Measurements from ENCODE around the gene SLC26A11.
"Not testable (repeated sequence)": the region's sequence is repeated elsewhere in the genome, so short reads cannot be mapped to it uniquely, and the experiment has no call there.

The SLC26A11 gene

GRCh38 chr17:80227666-80228065, 7.4 kb downstream of the SLC26A11 start:
- DNase-seq = no peak
- intact Hi-C loops (cut with DNase I) = no loop called here

- DNase-seq = no peak
- intact Hi-C loops (cut with DNase I) = no loop called here
Observed at GRCh38 chr17:80228477-80228876, 8.2 kb downstream of the SLC26A11 start.

- DNase-seq = no peak
- intact Hi-C loops (cut with DNase I) = no loop called here
Observed at GRCh38 chr17:80229011-80229410, 8.8 kb downstream of the SLC26A11 start.

- intact Hi-C loops (cut with DNase I) = no loop called here
- no peak for DNase-seq
Observed at GRCh38 chr17:80232438-80232837, 12.2 kb downstream of the SLC26A11 start.

- no peak for DNase-seq
- intact Hi-C loops (cut with DNase I) = no loop called here
Observed at GRCh38 chr17:80233202-80233601, 13.0 kb downstream of the SLC26A11 start.

GRCh38 chr17:80236911-80237310, 16.7 kb downstream of the SLC26A11 start:
- no peak for DNase-seq
- intact Hi-C loops (cut with DNase I) = no loop called here

- DNase-seq = no peak
- intact Hi-C loops (cut with DNase I) = no loop called here
Observed at GRCh38 chr17:80237386-80237785, 17.2 kb downstream of the SLC26A11 start.

- DNase-seq = no peak
- intact Hi-C loops (cut with DNase I) = no loop called here
Observed at GRCh38 chr17:80242505-80242904, 22.3 kb downstream of the SLC26A11 start.

- no peak for DNase-seq
- intact Hi-C loops (cut with DNase I) = no loop called here
Observed at GRCh38 chr17:80243526-80244433, 23.6 kb downstream of the SLC26A11 start.

- DNase-seq; intact Hi-C loops (cut with DNase I): not testable (repeated sequence)
Observed at GRCh38 chr17:80244448-80244847, 24.2 kb downstream of the SLC26A11 start.

- DNase-seq = no peak
- intact Hi-C loops (cut with DNase I) = no loop called here
Observed at GRCh38 chr17:80244871-80245509, 24.8 kb downstream of the SLC26A11 start.

- intact Hi-C loops (cut with DNase I) = no loop called here
Observed at GRCh38 chr17:80245566-80246265, 25.5 kb downstream of the SLC26A11 start.

GRCh38 chr17:80246266-80246681, 26.0 kb downstream of the SLC26A11 start:
- intact Hi-C loops (cut with DNase I) = no loop called here
- DNase-seq = no peak

More at GRCh38 chr17:80245566-80246265, 25.5 kb downstream of the SLC26A11 start:
- DNase-seq = no peak

- intact Hi-C loops (cut with DNase I) = no loop called here
- DNase-seq = no peak
Observed at GRCh38 chr17:80246726-80247125, 26.5 kb downstream of the SLC26A11 start.

GRCh38 chr17:80247561-80247960, 27.3 kb downstream of the SLC26A11 start:
- DNase-seq = no peak
- intact Hi-C loops (cut with DNase I) = no loop called here

- no peak for DNase-seq
- intact Hi-C loops (cut with DNase I) = no loop called here
Observed at GRCh38 chr17:80248001-80248893, 28.0 kb downstream of the SLC26A11 start.

- intact Hi-C loops (cut with DNase I) = no loop called here
- no peak for DNase-seq
Observed at GRCh38 chr17:80248894-80249710, 28.9 kb downstream of the SLC26A11 start.

GRCh38 chr17:80251966-80252365, 31.7 kb downstream of the SLC26A11 start:
- intact Hi-C loops (cut with DNase I) = no loop called here
- no peak for DNase-seq
